Cardiac septum (tissue), 1 donor: ENCODE results near the gene STRN4. TPM values are rescaled to one million over a fixed set of nuclear protein-coding genes. Genes with fewer than 3 reads are reported as not detected.
A peak's percentile ranks its signal among the peaks of the same experiment; 100 is the strongest.

ENCODE experiments used
- DNase-seq: peaks from one replicate; pipeline ENCODE4 v3.0.0-alpha.2; 2020; ENCODE audit warnings: low spot score
- intact Hi-C: fragments of 100-400 bp; cut with DNase I; formaldehyde crosslinking; loops from one replicate; pipeline ENCODE4 v1.14.0; 2022
- total RNA-seq: library from RNA; stranded (reverse); fragmentation: NEBNext Ultra II Directional; extraction: Animal tissue kit (Norgen Biotek cat#: 25700); gene quantifications from one replicate; pipeline ENCODE4 v1.2.1, GENCODE V29; 2021
- donor health status: DM: no; HTN: no; CAD: no.

Gene STRN4
- total RNA-seq, 1 donor from 2014 or later, result 54.2 TPM

- DNase-seq, result no peak
- intact Hi-C loops, result loop anchor here (5.0 kb wide), 1 partner anchor 244 kb away; no protein-coding TSS in a partner anchor
Measured at GRCh38 chr19:46748325-46749109, 2.3 kb upstream of the STRN4 start.

- no peak for DNase-seq
- intact Hi-C loops, result loop anchor here (5.0 kb wide), 1 partner anchor 247 kb away; no protein-coding TSS in a partner anchor
Measured at GRCh38 chr19:46745521-46746280, 549 bp downstream of the STRN4 start, which contains the start of gene FKRP. Gene FKRP (plus strand): TSS chr19:46746057. CDS start chr19:46755451, 9,394 bp downstream.

GRCh38 chr19:46745030-46745429, 1.2 kb downstream of the STRN4 start:
- DNase-seq, result no peak
- intact Hi-C loops, result loop anchor here (5.0 kb wide), 1 partner anchor 247 kb away; no protein-coding TSS in a partner anchor

GRCh38 chr19:46744005-46744691, 2.1 kb downstream of the STRN4 start:
- DNase-seq, result no peak
- intact Hi-C loops, result no loop called here

GRCh38 chr19:46742926-46743480, 3.2 kb downstream of the STRN4 start:
- intact Hi-C loops, result no loop called here
- no peak for DNase-seq

GRCh38 chr19:46741447-46741846, 4.8 kb downstream of the STRN4 start:
- intact Hi-C loops, result no loop called here
- DNase-seq, result no peak

GRCh38 chr19:46739290-46739771, 6.9 kb downstream of the STRN4 start:
- intact Hi-C loops, result loop anchor here (5.0 kb wide), 1 partner anchor 238 kb away; no protein-coding TSS in a partner anchor
- DNase-seq, result peak; percentile 90

- no peak for DNase-seq
- intact Hi-C loops, result loop anchor here (5.0 kb wide), 1 partner anchor 240 kb away; no protein-coding TSS in a partner anchor
Measured at GRCh38 chr19:46737761-46738171, 8.5 kb downstream of the STRN4 start.

DNA sequence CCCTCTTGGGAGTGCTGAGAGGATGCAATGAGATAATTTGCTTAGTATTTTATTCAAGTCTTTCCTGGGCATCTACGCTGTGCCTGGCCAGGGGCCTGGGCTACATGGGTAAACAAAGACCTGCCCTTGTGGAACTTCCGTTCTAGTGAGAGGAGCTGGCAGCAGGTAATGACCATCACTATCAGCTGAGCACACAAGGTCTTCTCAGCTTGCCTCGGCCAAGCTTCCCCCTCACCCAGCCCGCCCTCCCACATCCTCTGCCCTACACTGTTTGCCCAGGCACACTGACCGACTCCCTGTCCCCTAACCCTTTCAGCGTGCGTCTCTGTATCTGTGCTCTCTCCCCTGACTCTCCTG, 9.0 kb downstream of the STRN4 start:
- intact Hi-C loops, result loop anchor here (5.0 kb wide), 1 partner anchor 240 kb away; no protein-coding TSS in a partner anchor
- DNase-seq, result no peak

DNA sequence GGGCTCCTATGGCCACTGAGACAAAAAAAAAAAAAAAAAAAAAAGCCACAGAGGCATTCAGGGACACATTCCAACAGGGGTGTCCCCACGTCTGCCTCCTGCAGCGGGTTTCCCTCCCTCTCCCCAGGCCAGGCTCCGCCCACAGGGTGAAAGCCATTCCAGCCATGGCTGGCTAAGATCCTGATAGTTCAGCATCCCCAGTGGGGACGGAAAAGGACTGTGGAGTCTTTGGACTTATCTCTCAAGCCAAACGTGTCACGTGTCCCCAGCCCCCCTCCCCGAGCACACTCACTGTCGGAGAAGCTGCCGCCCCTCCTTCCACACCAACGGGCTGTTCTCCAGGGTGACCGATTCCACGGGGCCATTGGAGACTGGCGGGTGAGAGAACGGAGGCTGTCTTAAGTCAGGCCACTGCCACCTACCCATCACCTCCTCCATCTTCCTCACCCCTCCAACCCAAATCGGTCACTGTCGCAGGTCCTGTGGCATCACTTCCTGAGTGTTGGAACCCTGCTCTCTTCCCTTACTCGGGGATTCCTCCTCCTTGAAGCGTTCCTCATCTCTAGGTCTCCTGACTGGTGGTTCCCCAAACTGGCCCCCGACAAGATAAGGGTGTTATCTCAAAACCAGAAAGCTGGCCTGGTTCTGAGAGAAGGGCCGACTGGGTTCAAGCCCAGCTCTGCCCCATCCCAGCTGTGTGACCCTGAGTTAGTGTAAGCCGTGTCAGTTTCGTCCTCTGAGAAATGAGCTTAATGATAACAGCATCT, 9.5 kb downstream of the STRN4 start:
- intact Hi-C loops, result loop anchor here (5.0 kb wide), 1 partner anchor 241 kb away; no protein-coding TSS in a partner anchor

GRCh38 chr19:46733690-46734292, 12.5 kb downstream of the STRN4 start:
- no peak for DNase-seq
- intact Hi-C loops, result no loop called here

More for the DNA sequence above, 9.5 kb downstream of the STRN4 start:
- DNase-seq, result no peak

GRCh38 chr19:46732966-46733689, 13.1 kb downstream of the STRN4 start:
- intact Hi-C loops, result no loop called here
- peak; percentile 84 for DNase-seq

- DNase-seq, result no peak
- intact Hi-C loops, result no loop called here
Measured at GRCh38 chr19:46732172-46732938, 13.9 kb downstream of the STRN4 start.

DNA sequence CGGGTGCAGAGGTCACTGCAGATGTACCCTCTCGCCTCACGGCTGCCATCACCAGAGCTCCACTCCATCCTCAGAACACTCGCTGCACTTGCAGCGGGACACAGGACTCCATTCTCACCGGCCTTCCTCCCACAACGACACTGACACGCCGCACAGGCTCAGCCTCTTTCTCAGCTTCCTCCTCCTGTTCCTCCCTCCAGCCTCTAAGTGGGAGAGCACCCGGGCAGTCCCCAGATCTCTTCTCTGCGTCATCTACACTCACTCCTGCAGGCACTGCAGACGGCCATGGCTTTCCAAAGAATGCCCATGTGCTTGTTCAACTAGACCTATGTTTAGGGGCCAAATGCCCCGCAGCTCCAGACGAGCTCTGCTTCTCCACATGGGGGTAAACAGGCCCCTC, 14.7 kb downstream of the STRN4 start:
- intact Hi-C loops, result no loop called here
- no peak for DNase-seq

- peak; percentile 86 for DNase-seq
- intact Hi-C loops, result no loop called here
Measured at GRCh38 chr19:46731007-46731501, 15.2 kb downstream of the STRN4 start.

DNA sequence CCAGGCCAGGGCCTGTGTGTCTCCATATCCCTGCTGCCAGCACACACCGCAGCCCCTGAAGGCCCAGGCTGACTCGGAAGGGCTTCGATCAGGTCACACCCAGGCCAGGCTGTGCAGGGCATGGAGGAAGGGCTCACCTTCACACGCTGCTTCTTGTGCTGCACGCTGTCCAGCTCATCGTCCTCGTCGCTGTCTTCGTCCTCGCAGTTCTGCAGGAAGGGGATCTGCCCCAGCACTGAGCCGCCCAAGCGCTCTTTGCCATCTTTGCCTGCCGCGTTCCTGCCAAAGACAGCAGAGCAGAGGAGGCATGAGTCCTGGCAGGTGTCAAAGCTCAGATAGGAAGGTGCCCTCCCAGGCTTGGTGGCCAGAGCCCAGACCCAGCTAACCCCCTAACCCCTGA, 15.7 kb downstream of the STRN4 start:
- intact Hi-C loops, result no loop called here
- no peak for DNase-seq

GRCh38 chr19:46730187-46730586, 16.1 kb downstream of the STRN4 start:
- intact Hi-C loops, result no loop called here
- no peak for DNase-seq
